GM23338 (cell line): Measurements from ENCODE around the gene PRR35. TPM values are rescaled to one million over a fixed set of nuclear protein-coding genes. Genes with fewer than 3 reads are reported as not detected.

Source experiments
- ATAC-seq: fragments of 200-7000 bp; cut with Tn5 transposase; 3 replicates; pipeline ENCODE4 v1.9.1; 2020
- DNase-seq: peaks from one replicate; pipeline ENCODE4 v3.0.0-alpha.2; 2015; ENCODE audit warnings: low spot score
- H2AFZ ChIP-seq: fragments of 200-600 bp; sonication (generic); 2 replicates; pipeline ENCODE4 v1.8.0; 2016; ENCODE audit warnings: antibody characterized with exemption, mild to moderate bottlenecking, moderate library complexity
- H3F3A ChIP-seq: fragments of 200-600 bp; sonication (generic); replicated peaks from 2 replicates; pipeline ENCODE4 v1.8.0; 2017; ENCODE audit warnings: antibody characterized with exemption, mixed run types, low read depth
- H3K27ac ChIP-seq: fragments of 200-600 bp; sonication (generic); 2 replicates; pipeline ENCODE4 v1.6.1; 2016; ENCODE audit warnings: low read depth
- H3K27me3 ChIP-seq: fragments of 200-600 bp; sonication (generic); 2 replicates; pipeline ENCODE4 v1.8.0; 2016; ENCODE audit warnings: mild to moderate bottlenecking, mixed run types, moderate library complexity; ENCODE audit not compliant: insufficient read depth
- H3K36me3 ChIP-seq: fragments of 200-600 bp; sonication (generic); 2 replicates; pipeline ENCODE4 v1.8.0; 2016; ENCODE audit warnings: mild to moderate bottlenecking; ENCODE audit not compliant: insufficient read depth
- H3K4me1 ChIP-seq: fragments of 200-600 bp; sonication (generic); 2 replicates; pipeline ENCODE4 v1.8.0; 2016; ENCODE audit warnings: mild to moderate bottlenecking, moderate library complexity; ENCODE audit not compliant: insufficient read depth
- H3K4me2 ChIP-seq: fragments of 200-600 bp; sonication (generic); 2 replicates; pipeline ENCODE4 v1.7.1; 2017; ENCODE audit warnings: mixed run types
- H3K4me3 ChIP-seq: fragments of 200-600 bp; sonication (generic); 2 replicates; pipeline ENCODE4 v1.6.1; 2016; ENCODE audit warnings: mixed run types
- H3K79me2 ChIP-seq: fragments of 200-600 bp; sonication (generic); replicated peaks from 2 replicates; pipeline ENCODE4 v1.8.0; 2017; ENCODE audit warnings: mild to moderate bottlenecking; ENCODE audit not compliant: insufficient read depth
- H3K9me2 ChIP-seq: fragments of 200-600 bp; sonication (generic); 2 replicates; pipeline ENCODE4 v1.8.0; 2017; ENCODE audit not compliant: insufficient read depth
- H4K20me1 ChIP-seq: fragments of 200-600 bp; sonication (generic); replicated peaks from 2 replicates; pipeline ENCODE4 v1.8.0; 2017; ENCODE audit warnings: mild to moderate bottlenecking; ENCODE audit not compliant: insufficient read depth
- H3K27ac Mint-ChIP-seq: 2 replicates; pipeline ENCODE4 v1.8.0; 2020; ENCODE audit warnings: inconsistent platforms, mild to moderate bottlenecking, moderate library complexity, mixed read lengths
- H3K27me3 Mint-ChIP-seq: 3 replicates; pipeline ENCODE4 v1.8.0; 2022; ENCODE audit warnings: low read depth, mild to moderate bottlenecking, moderate library complexity, mixed read lengths, inconsistent platforms; ENCODE audit not compliant: insufficient read depth, poor library complexity
- H3K36me3 Mint-ChIP-seq: 3 replicates; pipeline ENCODE4 v1.8.0; 2021; ENCODE audit warnings: low read depth, mild to moderate bottlenecking, inconsistent platforms, moderate library complexity, mixed read lengths
- H3K4me1 Mint-ChIP-seq: 3 replicates; pipeline ENCODE4 v1.8.0; 2020; ENCODE audit warnings: mild to moderate bottlenecking, inconsistent platforms, mixed read lengths
- H3K4me3 Mint-ChIP-seq: 3 replicates; pipeline ENCODE4 v1.8.0; 2021; ENCODE audit warnings: moderate library complexity, mild to moderate bottlenecking, inconsistent platforms, mixed read lengths
- H3K9me3 Mint-ChIP-seq: 3 replicates; pipeline ENCODE4 v1.8.0; 2020; ENCODE audit warnings: moderate library complexity, mild to moderate bottlenecking, inconsistent platforms, mixed read lengths
- CREB1 ChIP-seq: fragments of 250-450 bp; sonication (Bioruptor Pico); IDR thresholded peaks from 2 replicates; pipeline ENCODE4 v1.5.0; 2020; ENCODE audit warnings: low read depth, mild to moderate bottlenecking, moderate library complexity
- EZH2 ChIP-seq: fragments of 200-600 bp; sonication (generic); IDR thresholded peaks from one replicate; pipeline ENCODE4 v1.8.0; 2017; ENCODE audit warnings: antibody characterized with exemption, mild to moderate bottlenecking, low read depth; ENCODE audit not compliant: unreplicated experiment
- EZH2phosphoT487 ChIP-seq: fragments of 200-600 bp; sonication (generic); IDR thresholded peaks from one replicate; pipeline ENCODE4 v1.8.1; 2018; ENCODE audit warnings: antibody characterized with exemption; ENCODE audit not compliant: unreplicated experiment
- JUNB ChIP-seq: IDR thresholded peaks from one replicate; pipeline ENCODE4 v1.6.1; 2016; ENCODE audit warnings: antibody characterized with exemption; ENCODE audit not compliant: unreplicated experiment
- NANOG ChIP-seq: IDR thresholded peaks from 2 replicates; pipeline ENCODE4 v1.6.1; 2016; ENCODE audit warnings: antibody characterized with exemption, borderline replicate concordance
- POLR2AphosphoS5 ChIP-seq: IDR thresholded peaks from 2 replicates; pipeline ENCODE4 v1.6.1; 2016; ENCODE audit warnings: antibody characterized with exemption, low read depth
- REST ChIP-seq: IDR thresholded peaks from one replicate; pipeline ENCODE4 v1.6.1; 2018; ENCODE audit warnings: antibody characterized with exemption; ENCODE audit not compliant: unreplicated experiment
- STAT1 ChIP-seq: IDR thresholded peaks from one replicate; pipeline ENCODE4 v1.6.1; 2016; ENCODE audit warnings: antibody characterized with exemption; ENCODE audit not compliant: unreplicated experiment
- ZNF114 ChIP-seq: fragments of 250-450 bp; sonication (Bioruptor Pico); IDR thresholded peaks from 2 replicates; pipeline ENCODE4 v1.5.0; 2020; ENCODE audit warnings: mild to moderate bottlenecking, moderate library complexity
- ZNF331 ChIP-seq: fragments of 250-450 bp; sonication (Bioruptor Pico); IDR thresholded peaks from 2 replicates; pipeline ENCODE4 v1.5.0; 2020; ENCODE audit warnings: low read depth, mild to moderate bottlenecking, moderate library complexity
- ZNF462 ChIP-seq: fragments of 250-450 bp; sonication (Bioruptor Pico); IDR thresholded peaks from 2 replicates; pipeline ENCODE4 v1.5.0; 2020; ENCODE audit warnings: mild to moderate bottlenecking, moderate library complexity
- polyA plus RNA-seq: library from polyadenylated mRNA; unstranded; fragments of >200 nt; fragmentation: Nextera tagmentation; extraction: Ambion mirVana; gene quantifications from 2 replicates; pipeline ENCODE4 v1.2.1, GENCODE V29; 2016
- total RNA-seq: library from RNA; depleted of rRNA; stranded (reverse); fragments of >200 nt; shearing (Covaris generic); gene quantifications from 2 replicates; pipeline ENCODE4 v1.2.3, GENCODE V29; 2014
- TF ChIP-seq, protein P1 (sequence below): IDR thresholded peaks from 2 replicates; pipeline ENCODE4 v1.6.1; 2016; ENCODE audit warnings: antibody characterized with exemption
- TF ChIP-seq, protein P2 (sequence below), 2 experiments: fragments of 200-600 bp in 1 of 2; sonication (generic) in 1 of 2; conservative IDR thresholded peaks; 2 replicates each; pipeline versions ENCODE4 v1.5.1 to v1.6.1; 2016 to 2017; ENCODE audit warnings: antibody characterized with exemption in 2 of 2, low read depth in 2 of 2, mild to moderate bottlenecking in 2 of 2, moderate library complexity in 1 of 2

The PRR35 gene
- total and polyA plus RNA-seq, 2 experiments from 2014 or later = 0.32 to 1.4 TPM

DNA sequence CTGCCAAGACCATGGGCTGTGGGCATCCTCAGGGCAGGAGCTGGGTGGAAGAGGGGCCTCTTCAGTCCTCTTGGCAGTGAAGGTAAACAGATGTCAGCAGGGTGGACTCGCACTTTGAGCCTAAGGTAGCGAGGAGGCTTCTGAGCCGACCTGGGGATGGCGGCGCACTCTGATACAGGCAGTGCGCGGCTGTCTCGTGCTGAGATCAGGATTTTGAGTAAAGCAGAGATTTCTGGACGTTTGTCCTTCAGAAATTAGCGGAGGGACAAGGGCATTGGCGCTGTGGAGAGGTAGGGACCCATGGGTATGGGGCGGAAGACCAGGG lies 36.5 kb downstream of the PRR35 start:
- H3K4me3 Mint-ChIP-seq = no peak overlapping the region
- H3K9me3 Mint-ChIP-seq = no peaks in the 10 kb centered on the region; the same call in 1 of the 3 replicates
- H4K20me1 ChIP-seq = peaks cover 13% of the 10 kb centered on the region
- no peak overlapping the region for H3K27ac ChIP-seq
- H3K9me2 ChIP-seq = no peaks in the 10 kb centered on the region
- H3K27me3 Mint-ChIP-seq = peaks cover 18% of the 10 kb centered on the region
- H3K27me3 ChIP-seq = no peaks in the 10 kb centered on the region
- no peak overlapping the region for H2AFZ ChIP-seq
- H3K4me1 Mint-ChIP-seq = peaks cover 2% of the 10 kb centered on the region; the same call in 1 of the 3 replicates
- H3K4me2 ChIP-seq = no peak overlapping the region
- no peak overlapping the region for H3K27ac Mint-ChIP-seq
- no peak overlapping the region for H3K4me3 ChIP-seq
- peaks cover 16% of the 10 kb centered on the region for H3K36me3 Mint-ChIP-seq
- H3K4me1 ChIP-seq = no peaks in the 10 kb centered on the region
- no peak for DNase-seq
- H3F3A ChIP-seq = 0 out of 2 replicates have a peak, but pooled peaks cover 3% of the 10 kb centered on the region
- peaks cover 32% of the 10 kb centered on the region for H3K79me2 ChIP-seq
- TF ChIP-seq ZNF331 (CRISPR knock-in tag) = no peak
- no peak for TF ChIP-seq REST
- no peak for TF ChIP-seq STAT1
- TF ChIP-seq, protein P1, sequence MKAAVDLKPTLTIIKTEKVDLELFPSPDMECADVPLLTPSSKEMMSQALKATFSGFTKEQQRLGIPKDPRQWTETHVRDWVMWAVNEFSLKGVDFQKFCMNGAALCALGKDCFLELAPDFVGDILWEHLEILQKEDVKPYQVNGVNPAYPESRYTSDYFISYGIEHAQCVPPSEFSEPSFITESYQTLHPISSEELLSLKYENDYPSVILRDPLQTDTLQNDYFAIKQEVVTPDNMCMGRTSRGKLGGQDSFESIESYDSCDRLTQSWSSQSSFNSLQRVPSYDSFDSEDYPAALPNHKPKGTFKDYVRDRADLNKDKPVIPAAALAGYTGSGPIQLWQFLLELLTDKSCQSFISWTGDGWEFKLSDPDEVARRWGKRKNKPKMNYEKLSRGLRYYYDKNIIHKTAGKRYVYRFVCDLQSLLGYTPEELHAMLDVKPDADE = no peak
- no peak for TF ChIP-seq NANOG
- no peak for TF ChIP-seq ZNF114
- TF ChIP-seq EZH2 = no peak
- TF ChIP-seq, protein P2, sequence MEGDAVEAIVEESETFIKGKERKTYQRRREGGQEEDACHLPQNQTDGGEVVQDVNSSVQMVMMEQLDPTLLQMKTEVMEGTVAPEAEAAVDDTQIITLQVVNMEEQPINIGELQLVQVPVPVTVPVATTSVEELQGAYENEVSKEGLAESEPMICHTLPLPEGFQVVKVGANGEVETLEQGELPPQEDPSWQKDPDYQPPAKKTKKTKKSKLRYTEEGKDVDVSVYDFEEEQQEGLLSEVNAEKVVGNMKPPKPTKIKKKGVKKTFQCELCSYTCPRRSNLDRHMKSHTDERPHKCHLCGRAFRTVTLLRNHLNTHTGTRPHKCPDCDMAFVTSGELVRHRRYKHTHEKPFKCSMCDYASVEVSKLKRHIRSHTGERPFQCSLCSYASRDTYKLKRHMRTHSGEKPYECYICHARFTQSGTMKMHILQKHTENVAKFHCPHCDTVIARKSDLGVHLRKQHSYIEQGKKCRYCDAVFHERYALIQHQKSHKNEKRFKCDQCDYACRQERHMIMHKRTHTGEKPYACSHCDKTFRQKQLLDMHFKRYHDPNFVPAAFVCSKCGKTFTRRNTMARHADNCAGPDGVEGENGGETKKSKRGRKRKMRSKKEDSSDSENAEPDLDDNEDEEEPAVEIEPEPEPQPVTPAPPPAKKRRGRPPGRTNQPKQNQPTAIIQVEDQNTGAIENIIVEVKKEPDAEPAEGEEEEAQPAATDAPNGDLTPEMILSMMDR (conservative IDR thresholded peaks at IDR 0.05; ENCODE audit: low read depth in 2 of 2) = no peak
- TF ChIP-seq CREB1 (CRISPR knock-in tag) = no peak
- no peak for TF ChIP-seq JUNB
- no peak for TF ChIP-seq ZNF462
- no peak for TF ChIP-seq POLR2AphosphoS5
- no peak for TF ChIP-seq EZH2phosphoT487
- no peaks in the 10 kb centered on the region for H3K36me3 ChIP-seq
- no peak for ATAC-seq
